ENCODE measurements around the gene LRRC63.
A peak's percentile ranks its signal among the peaks of the same experiment; 100 is the strongest.

LRRC63 gene

DNA sequence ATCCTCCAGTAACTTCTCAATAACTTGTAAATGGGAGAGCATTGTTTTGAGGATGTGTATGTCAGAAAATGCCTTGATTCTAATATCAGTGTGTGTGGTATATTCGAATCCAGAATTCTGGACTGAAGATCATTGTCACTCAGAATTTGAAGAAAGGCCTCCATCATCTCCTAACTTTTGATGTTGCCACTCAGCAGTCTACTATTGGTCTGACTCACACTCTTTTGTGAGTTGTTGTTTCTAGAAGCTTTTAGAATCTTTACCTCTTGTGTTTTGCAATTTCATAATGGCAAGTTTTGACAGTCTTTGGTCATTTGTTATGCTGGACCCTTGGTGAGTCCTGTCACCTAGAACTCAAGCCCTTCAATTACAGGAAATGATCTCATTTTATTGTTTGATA is 98.3 kb downstream of the LRRC63 start:
- DNase-seq (ENCODE audit: low read depth, low spot score), result no peak

DNA sequence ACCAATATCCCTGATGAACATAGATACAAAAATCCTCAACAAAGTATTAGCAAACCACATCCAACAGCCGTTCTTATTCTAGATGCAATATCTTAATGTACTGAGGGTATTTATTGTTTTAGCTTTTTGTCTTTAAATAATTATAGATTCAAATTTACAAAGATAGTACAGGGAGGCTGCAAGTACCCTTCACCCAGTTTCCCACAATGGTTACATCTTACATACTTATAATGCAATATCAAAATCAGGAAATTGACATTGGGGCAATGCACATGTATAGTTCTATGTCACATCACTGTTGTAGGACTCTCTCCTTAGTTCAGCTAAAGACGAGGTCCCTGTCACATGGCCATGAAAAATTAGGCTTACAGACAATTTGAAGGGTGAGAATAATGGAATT is 99.5 kb downstream of the LRRC63 start:
- DNase-seq (ENCODE audit: low read depth, low spot score), result no peak

DNA sequence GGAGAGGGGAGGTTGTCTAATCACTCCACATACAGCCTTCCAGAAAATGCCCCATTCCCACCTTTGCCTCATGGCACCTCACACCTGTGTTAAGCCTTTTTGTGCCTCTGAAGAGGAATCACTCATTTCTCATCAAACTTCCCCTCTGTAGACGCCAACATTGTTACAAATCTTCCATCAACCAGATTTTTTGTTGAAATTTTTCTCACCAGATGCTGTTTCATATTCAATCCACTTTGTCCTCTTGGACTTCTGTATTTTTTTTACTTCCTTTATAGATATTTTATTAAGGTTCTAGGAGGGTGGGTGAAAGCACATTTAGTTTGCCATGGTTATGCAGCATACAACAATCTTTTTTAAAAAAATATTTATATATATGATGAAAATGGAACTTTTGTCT is 101.3 kb downstream of the LRRC63 start:
- DNase-seq (ENCODE audit: low read depth, low spot score), result no peak

DNA sequence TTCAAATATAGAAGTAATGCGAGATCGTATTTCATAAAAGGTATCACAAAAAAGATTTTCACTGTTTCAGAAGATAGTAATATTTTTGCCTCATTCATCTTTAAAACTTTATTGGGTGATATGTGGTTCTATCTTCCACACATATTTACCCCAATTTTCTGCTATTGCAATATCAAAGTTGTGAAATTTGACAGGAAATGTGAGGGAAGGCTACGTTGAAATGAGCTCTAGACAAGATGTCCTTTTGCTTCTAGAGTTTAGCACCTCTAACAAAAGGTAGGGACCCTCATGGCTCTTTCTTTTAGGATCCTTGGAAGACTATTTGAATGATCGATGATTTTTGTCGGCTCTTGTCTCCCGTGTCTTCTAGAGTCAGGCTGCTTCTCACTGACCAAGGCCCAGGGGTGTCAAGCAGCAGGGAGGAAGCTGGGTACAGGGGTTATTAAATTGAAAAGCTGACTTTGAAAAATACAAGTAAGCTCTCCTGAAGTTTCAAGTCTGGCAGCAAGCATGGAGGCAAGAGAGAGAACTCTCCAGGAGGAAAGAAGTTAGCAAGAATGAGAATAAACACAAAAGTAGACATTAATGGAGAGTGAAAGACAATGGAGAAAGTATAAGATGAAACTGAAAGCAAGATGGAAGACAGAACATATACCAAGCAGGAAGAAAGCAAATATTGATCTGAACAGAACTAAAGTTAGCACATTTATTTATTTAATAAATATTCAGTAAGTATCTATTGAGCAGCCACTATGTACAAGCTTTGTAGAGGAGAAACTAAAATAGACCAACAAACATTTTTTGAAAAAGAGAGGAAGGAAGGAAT is 101.9 kb downstream of the LRRC63 start:
- DNase-seq (ENCODE audit: low read depth, low spot score), result no peak

DNA sequence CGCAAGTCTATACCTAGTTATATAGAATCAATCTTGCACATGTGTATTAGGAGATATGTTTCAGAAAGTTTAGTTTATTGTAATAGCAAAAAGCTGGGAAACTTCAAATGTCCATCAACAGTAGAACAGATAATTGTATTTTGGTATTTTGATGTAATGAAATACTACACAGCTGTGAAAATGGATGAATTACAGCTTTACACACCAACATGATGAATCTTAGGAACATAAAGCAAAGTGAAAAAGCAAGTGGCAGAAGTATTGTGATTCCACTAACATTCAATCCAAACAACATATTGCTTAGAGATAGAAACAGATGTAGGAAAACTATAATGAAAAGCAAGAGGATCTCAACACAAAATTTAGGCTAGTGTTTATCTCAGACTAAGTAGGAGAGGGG is 102.9 kb downstream of the LRRC63 start:
- DNase-seq (ENCODE audit: low read depth, low spot score), result no peak

DNA sequence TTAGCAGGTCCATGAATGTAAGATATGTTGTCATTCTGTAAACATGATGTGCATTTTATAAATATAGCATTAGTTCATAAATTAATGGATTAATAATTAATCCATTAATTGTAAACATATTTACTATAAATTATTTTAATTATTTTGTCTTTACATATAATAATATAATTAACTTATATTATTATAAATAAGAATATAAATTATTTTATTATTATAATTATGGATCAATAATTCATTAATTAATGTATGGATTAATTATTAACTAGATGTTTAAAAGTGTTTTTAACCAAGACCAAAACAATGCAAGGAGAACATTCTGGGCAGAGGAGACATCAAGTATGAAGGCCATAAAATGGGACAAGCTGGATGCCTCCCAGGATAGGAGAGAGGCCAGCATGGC is 103.3 kb downstream of the LRRC63 start:
- DNase-seq (ENCODE audit: low read depth, low spot score), result no peak

DNA sequence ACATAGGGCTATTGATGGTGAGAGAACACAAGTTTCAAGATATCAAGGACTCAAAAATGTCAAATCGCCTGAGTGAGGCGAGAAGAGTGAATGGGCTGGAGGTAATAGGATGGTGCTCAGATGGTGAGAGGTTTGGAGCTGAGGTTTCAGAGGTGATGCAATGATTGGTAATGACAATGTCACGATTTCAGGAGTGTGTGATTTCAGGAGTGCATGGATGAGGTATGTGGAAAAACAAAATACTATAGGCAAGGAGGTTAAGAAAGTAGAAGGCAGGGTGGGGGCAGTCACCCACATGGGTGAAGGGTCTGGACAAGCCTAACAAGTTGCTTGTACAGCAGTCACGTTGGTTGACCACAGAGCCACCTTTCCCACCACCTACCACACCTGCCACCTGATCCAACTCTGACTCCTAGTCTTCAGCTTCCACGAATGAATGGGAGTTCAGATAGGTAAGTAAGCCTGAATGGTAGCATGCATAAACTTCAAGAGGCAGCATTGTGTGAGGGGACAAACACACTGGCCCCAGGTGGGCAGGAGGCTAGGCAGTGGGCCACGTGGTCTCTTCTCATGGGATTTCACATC is 103.9 kb downstream of the LRRC63 start:
- no peak for DNase-seq (ENCODE audit: low read depth, low spot score)

DNA sequence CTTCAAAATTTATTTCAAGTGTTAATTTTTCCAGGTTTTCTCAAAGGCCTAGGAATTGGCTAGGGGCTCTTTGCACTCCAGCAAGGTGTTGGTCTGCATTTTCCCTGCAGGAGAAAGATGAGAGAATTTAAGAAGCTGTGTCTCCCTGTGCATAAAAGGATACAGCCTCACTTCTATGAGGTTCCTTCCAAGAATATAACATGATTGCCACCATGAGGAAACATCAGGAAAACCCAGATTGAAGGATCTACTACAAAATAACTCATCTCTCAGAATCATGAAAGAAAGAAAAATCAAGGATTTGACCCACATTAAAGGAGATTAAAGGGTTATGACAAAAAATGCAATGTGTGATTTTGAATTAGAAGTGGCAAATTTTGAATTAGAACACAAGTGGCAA is 105.4 kb downstream of the LRRC63 start:
- DNase-seq (ENCODE audit: low read depth, low spot score), result no peak

DNA sequence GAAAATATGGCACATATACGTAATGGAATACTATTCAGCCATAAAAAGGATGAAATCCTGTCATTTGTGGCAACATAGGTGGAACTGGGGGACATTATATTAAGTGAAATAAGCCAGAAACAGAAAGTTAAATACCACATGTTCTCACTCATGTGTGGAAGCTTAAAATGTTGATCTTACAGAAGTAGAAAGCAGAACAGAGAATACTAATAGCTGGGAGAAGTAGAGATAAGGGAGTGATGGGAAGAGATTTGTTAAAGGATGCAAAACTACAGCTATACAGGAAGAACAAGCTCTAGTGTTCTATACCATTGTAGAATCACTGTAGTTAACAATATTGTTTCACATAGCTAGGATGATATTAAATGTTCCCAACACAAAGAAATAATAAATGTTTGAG is 107.3 kb downstream of the LRRC63 start:
- no peak for DNase-seq (ENCODE audit: low read depth, low spot score)

DNA sequence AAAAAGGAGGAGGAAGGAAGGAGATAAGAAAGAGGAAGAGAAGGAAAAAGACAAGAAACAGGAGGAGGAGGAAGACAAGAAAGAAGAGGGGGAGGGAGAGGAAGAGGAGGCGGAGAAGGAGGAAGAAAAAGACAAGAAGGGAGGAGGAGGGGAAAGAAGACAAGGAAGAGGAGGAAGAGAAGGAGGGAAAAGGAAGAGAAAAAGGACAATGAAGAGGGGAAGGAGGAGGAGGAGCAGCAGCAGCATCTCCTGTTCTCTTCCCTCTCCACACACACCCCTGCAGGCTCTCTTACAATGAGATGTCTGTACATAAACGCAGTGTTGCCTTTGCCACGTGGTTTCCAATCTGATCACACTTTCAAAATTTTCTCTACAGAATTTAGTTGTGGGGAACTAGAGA is 108.7 kb downstream of the LRRC63 start:
- no peak for DNase-seq (ENCODE audit: low read depth, low spot score)

DNA sequence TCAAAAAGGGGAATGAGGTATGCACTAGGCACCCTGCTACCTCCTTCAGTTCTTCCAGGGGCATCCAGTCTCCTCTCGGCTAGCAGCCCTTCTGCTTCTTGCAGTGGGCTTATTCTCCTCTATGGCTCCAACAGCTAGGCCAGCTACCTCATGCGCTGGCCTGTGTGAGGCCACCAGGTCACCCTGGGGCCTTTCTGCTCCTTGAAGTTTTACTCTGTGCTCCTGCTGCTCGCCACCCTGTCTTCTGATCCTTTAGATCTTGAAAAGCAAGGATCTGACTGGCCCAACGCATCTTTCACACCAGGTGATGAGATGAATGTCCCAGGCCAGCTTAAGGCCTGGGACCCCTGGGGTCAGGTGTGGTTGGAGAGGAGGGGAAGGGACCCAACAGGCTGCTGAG is 109.1 kb downstream of the LRRC63 start:
- DNase-seq (ENCODE audit: low read depth, low spot score), result no peak

DNA sequence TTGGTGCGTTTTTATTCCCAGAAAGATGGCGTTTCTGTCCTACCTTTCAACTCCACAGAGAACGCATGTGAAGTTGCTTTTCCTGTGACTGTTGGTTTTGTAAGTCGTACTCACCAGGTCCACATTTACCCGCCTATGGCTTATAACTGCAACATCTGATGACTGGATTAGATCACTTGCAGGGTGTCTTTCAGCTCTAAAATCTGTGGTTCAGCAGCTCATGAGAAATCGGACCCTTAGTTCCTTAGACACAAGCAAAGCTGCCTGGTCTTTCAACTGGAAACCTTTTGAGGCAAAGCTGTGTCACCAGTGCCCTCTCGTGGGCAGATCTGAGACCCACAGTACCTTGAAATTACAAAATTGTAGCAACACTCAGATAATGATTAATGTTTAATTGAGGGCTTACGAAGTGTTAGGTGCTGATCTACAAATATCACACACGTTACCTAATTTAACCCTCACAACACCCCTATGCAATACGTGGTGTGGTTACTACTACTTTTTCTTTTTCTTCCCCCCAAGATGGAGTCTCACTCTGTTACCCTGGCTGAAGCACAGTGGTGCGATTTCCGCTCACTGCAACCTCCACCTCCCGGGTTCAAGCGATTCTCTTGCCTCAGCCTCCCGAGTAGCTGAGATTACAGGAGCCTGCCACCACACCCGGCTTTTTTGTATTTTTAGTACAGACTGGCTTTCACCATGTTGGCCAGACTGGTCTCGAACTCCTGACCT is 109.9 kb downstream of the LRRC63 start:
- DNase-seq (ENCODE audit: low read depth, low spot score), result peak; percentile 71

DNA sequence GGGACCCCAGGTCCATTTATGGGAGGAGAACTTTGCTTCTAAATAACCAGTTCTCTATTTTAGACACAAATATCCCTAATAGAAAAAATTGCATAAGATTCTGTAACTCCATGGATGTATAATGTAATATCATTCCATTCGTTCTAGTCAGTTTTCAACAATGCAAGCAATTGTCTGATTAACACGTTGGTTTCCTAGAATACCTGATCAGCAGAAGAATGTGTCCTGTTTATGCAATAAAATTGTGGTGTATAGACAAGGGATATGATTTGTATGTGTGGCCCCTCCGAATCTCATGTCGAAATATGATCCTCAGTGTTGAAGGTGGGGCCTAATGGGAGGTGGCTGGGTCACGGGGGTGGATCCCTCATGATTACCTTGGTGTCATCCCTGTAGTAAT is 113.2 kb downstream of the LRRC63 start:
- DNase-seq (ENCODE audit: low read depth, low spot score), result no peak
